ENCODE measurements around the gene AFF2.

The AFF2 gene

GRCh38 chrX:148612431-148612830, 112.0 kb downstream of the AFF2 start:
- ChIA-PET CTCF (no interaction called here), POLR2A (no interaction called here)
- TF ChIP-seq, protein P1, sequence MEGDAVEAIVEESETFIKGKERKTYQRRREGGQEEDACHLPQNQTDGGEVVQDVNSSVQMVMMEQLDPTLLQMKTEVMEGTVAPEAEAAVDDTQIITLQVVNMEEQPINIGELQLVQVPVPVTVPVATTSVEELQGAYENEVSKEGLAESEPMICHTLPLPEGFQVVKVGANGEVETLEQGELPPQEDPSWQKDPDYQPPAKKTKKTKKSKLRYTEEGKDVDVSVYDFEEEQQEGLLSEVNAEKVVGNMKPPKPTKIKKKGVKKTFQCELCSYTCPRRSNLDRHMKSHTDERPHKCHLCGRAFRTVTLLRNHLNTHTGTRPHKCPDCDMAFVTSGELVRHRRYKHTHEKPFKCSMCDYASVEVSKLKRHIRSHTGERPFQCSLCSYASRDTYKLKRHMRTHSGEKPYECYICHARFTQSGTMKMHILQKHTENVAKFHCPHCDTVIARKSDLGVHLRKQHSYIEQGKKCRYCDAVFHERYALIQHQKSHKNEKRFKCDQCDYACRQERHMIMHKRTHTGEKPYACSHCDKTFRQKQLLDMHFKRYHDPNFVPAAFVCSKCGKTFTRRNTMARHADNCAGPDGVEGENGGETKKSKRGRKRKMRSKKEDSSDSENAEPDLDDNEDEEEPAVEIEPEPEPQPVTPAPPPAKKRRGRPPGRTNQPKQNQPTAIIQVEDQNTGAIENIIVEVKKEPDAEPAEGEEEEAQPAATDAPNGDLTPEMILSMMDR (IDR thresholded peaks at IDR 0.05; ENCODE audit: control extremely low read depth, extremely low read depth, low read depth, missing control alignments) = no peak
- no peak for DNase-seq (ENCODE audit: extremely low spot score)

DNA sequence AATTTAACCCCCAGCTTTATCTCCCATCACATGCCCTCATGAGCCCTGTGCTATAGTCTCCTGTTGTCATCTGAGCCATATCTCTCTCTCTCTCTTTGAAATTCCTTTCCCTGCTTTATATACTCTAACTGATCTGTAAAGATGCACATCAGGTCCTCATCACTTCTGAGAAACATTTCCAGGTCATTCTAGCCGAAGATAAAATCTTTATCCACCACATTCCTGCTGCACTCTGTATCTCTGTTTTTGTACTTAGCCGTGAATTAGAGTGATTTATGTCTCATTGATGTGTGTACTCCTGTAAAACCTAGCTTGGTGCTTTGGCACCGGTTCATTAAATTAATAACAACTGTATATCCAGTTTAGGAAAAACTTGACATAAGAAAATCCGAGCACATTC, 113.2 kb downstream of the AFF2 start:
- ChIA-PET CTCF (no interaction called here), POLR2A (no interaction called here)
- DNase-seq (ENCODE audit: extremely low spot score) = no peak
- TF ChIP-seq, protein P1 (IDR thresholded peaks at IDR 0.05; ENCODE audit: control extremely low read depth, extremely low read depth, low read depth, missing control alignments) = no peak

GRCh38 chrX:148615491-148615890, 115.1 kb downstream of the AFF2 start:
- ChIA-PET CTCF (no interaction called here), POLR2A (no interaction called here)
- TF ChIP-seq, protein P1 (IDR thresholded peaks at IDR 0.05; ENCODE audit: control extremely low read depth, extremely low read depth, low read depth, missing control alignments) = no peak
- no peak for DNase-seq (ENCODE audit: extremely low spot score)

DNA sequence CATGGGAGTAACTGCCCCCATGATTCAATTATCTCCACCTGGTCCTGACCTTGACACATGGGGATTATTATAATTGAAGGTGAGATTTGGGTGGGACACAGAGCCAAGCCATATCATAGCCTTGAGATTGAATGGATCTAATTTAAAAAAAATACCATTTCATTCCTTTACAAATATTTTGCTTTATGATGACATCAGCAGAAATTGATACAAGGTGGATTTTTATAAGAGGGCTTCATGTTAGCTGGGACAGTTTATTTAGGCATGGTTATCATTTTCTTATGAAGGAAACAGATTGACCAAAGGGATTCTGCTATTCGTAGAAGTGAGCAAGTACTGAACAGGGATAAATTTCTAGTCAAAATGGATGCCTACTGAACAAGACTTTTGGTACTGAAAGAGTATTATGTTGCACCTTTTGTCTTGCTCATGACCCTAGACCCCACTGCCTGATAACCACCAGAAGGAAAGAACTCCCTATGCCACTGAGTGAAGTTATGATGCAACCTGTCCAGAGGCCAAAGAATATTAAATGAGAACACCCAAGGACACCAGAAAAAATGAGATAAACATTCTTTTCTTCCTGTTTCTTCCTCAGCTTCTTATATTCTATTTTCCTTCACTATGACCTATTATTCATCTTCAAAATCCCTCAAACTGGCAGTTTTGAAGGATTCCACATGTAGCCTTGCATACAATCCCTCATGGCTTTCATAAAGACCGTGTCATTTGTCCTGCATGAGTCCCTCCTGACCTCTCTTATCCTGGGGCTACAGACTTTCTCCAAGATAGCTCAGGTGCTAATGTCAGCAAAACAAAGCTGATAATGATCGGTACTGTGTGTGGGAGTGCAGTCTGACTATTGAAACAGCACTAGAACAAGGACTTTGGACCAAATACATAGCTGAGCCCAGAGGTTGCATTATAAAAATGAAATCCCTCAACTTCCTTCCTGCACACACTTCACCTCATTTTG, 118.3 kb downstream of the AFF2 start:
- no peak for DNase-seq (ENCODE audit: extremely low spot score)
- TF ChIP-seq, protein P1 (IDR thresholded peaks at IDR 0.05; ENCODE audit: control extremely low read depth, extremely low read depth, low read depth, missing control alignments) = no peak
- ChIA-PET CTCF (interaction anchor here (1.1 to 1.2 kb wide), 2 partner anchors 11 to 29 kb away, joined by 3 to 4 read pairs; no protein-coding TSS in a partner anchor), POLR2A (interaction anchor here (0.6 kb wide), 1 partner anchor 92 kb away, joined by 3 read pairs; no protein-coding TSS in a partner anchor)

GRCh38 chrX:148620023-148620422, 119.6 kb downstream of the AFF2 start:
- DNase-seq (ENCODE audit: extremely low spot score) = no peak
- CTCF ChIA-PET = interaction anchor here (1.1 kb wide), 1 partner anchor 30 kb away, joined by 3 read pairs; no protein-coding TSS in a partner anchor
- POLR2A ChIA-PET = no interaction called here
- TF ChIP-seq, protein P1 (IDR thresholded peaks at IDR 0.05; ENCODE audit: control extremely low read depth, extremely low read depth, low read depth, missing control alignments) = no peak

GRCh38 chrX:148624951-148625474, 124.6 kb downstream of the AFF2 start:
- ChIA-PET CTCF (no interaction called here), POLR2A (no interaction called here)
- DNase-seq (ENCODE audit: extremely low spot score) = no peak
- TF ChIP-seq, protein P1 (IDR thresholded peaks at IDR 0.05; ENCODE audit: control extremely low read depth, extremely low read depth, low read depth, missing control alignments) = no peak

All from GM10248 (cell line).